Purkinje cell (primary cell): ENCODE measurements around the gene ZNF723. TPM values are rescaled to one million over a fixed set of nuclear protein-coding genes. Genes with fewer than 3 reads are reported as not detected.

ENCODE experiments used
- polyA plus RNA-seq: library from polyadenylated mRNA; unstranded; fragments of >200 nt; fragmentation: Nextera tagmentation; gene quantifications from 2 replicates; pipeline ENCODE4 v1.2.1, GENCODE V29; 2014

The ZNF723 gene
- polyA plus RNA-seq = 4.7 and 11.7 TPM in 2 replicates

GRCh38 chr19:22832031-22832762 is at the start of gene ZNF723:
Gene ZNF723 (plus strand): TSS chr19:22832291. CDS start chr19:22832380, 89 bp downstream.

GRCh38 chr19:22783651-22784410 is 48.3 kb upstream of the ZNF723 start, which contains the start of gene ZNF99:
Gene ZNF99 (minus strand): TSS chr19:22784151. CDS start chr19:22784016, 135 bp downstream.

Other genes starting within 250 kb of the ZNF723 start
- 0.39 TPM in 1 of 2 replicates, not detected in the other for gene ZNF492, start 198.0 kb upstream of the ZNF723 start, polyA plus RNA-seq
- 0.22 and 0.42 TPM in 2 replicates for gene ZNF99, start 48.1 kb upstream of the ZNF723 start, polyA plus RNA-seq
- 7.4 and 21.9 TPM in 2 replicates for gene ZNF728, start 170.9 kb downstream of the ZNF723 start, polyA plus RNA-seq